ENCODE results near the gene STEEP1.
A peak's percentile ranks its signal among the peaks of the same experiment; 100 is the strongest.

The STEEP1 gene

GRCh38 chrX:119565107-119565663, at the start of gene STEEP1:
TSS of gene STEEP1 (minus strand) at chrX:119565409. CDS start at chrX:119565355, 54 bp downstream.
- DNase-seq (ENCODE audit: low read depth, low spot score): peak; percentile 97

DNA sequence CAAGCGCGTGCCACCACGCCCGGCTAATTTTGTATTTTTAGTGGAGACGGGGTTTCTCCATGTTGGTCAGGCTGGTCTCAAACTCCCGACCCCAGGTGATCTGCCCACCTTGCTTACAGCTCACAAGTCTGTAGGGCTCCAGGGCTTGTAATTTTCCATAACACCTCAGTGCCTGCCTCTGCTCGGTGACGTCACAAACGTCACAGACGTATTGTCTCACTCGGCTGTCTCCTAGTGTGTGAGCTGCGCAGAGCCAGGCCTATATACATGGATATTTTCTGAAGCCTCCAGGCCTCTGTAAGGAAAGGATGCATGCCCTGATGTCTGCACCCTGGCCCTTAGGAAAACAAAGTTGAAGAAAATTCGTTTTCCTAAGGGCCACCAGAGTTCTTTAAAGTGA, 49.6 kb upstream of the STEEP1 start:
- DNase-seq (ENCODE audit: low read depth, low spot score): no peak

- no peak for DNase-seq (ENCODE audit: low read depth, low spot score)
Observed at GRCh38 chrX:119607018-119607389, 41.8 kb upstream of the STEEP1 start.

DNA sequence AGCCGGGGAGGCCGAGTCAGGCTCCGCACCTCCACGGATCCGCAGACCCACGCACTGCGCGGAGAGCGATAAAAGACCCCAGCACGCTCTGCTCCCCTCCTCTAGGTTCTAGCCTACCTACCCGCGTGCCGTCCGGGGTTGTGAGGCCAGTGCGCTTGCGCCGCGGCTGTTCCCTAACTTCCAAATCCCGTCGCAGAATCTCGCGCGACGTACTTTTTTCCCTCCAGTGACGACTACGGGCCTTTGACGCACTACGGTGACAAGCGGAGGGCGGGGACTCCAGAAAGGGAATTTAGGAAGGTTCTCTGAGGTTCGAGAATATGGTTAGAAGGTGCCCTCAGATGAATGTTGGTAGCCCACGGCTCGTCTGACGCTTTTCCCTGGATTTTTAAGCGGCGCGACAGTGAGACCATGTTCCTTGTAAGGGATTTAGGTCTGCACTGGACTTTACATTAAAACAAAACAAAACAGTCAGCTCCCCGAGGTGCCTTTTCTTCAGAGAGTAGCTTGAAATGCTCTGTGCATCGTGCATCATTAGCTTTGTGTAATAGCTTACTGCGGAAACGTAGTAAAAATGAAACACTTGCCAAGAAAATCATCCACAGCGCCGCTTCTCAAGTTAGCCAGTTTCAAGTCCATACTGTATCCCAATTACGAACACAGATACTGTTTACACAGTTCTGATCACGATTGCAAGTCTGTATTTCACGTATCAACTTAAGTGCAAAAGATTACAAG, 41.2 kb upstream of the STEEP1 start, which contains the start of gene NKRF:
Gene NKRF, minus strand, starts transcription at position 145 of the 738 bp plus-strand sequence.
- DNase-seq (ENCODE audit: low read depth, low spot score): peak; percentile 97

DNA sequence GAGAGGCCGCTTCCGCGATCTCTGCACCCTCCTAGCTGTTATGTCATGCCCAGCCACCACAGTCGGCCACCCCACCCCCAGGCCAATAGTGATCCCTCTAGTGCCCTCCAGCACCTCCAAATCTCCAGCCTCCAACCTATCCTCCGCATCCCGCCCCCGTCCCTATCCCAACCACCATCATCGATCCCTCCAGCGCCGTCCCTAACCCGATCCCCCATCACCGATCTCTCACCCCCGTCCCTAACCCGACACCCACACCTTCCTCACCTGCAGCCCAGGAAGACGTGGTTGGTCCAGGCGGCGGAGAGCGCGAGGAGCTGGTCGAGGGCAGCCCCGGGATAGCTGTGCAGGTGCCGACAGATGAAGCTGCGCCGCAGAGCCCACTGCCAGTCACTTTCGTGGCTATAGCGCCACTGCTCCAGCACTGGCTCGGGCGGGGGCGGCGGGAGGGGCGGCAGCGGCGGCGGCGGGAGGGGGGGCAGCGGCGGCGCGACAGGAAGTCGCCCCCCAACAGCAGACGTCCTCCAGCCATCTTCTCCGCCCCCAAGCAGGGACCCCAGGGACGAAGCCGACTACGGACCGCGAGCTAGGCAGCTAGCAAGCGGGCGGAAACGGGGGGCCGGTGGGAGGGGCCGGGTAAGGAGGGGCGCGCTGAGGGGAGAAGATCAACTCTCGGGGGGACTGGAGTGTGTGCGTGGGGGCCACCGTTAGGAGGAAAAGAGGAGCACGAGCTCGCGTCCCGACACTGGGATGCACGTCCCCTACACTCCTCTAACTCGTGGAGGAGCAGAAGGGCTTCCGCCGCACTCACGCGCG, 40.5 kb upstream of the STEEP1 start:
- DNase-seq (ENCODE audit: low read depth, low spot score): peak; percentile 36

- DNase-seq (ENCODE audit: low read depth, low spot score): no peak
Observed at GRCh38 chrX:119604766-119605463, 39.7 kb upstream of the STEEP1 start.

GRCh38 chrX:119602701-119603255, 37.6 kb upstream of the STEEP1 start:
- no peak for DNase-seq (ENCODE audit: low read depth, low spot score)

GRCh38 chrX:119589810-119590209, 24.6 kb upstream of the STEEP1 start:
- DNase-seq (ENCODE audit: low read depth, low spot score): no peak

DNA sequence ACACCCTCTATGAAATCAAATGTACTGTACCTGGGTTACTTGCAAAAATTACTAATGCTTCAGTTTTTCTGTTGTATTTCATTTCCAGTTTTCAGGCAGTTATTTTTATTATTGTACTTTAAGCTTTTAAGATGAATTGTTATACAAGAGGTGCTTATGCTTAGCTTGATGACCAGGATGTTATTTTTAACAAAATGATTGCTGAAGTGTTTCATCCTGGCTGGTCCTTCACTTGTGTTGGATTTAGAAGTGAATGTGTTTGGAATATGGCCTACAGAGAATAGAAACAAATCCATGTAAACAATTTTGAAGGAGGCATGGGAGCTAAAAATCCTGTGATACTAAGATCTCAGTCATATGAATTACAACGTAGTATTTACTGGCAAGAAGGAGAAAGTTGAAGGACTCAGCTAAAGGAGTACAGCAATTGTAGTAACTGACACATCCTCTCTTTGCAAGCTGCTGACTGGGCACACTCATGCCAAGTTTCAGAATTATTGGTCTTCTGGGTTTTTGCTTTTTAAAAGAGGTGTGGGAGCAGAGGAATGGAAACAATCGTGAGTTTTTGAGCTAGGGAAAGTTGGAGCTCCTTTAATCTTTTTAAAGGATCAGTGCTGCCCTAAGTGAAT, 18.3 kb upstream of the STEEP1 start:
- no peak for DNase-seq (ENCODE audit: low read depth, low spot score)

DNA sequence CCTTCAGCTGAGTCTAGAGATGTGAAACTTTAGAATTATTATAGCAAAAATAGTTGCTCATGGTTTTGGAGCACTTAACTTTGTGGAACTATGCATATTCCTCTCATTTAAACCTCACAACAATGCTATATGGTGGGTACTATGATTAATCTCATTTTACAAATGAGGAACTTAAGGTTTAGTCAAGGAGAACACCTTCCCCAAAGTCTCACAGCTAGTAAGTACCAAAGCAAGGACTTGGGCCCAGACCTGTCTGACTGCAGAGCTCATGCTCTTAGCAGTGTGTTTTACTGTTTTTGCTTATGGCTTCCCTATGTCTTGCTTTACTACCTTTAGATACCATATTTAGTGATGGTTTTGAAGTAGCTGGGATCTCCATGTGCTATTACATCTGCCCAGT, 14.2 kb upstream of the STEEP1 start:
- DNase-seq (ENCODE audit: low read depth, low spot score): no peak

DNA sequence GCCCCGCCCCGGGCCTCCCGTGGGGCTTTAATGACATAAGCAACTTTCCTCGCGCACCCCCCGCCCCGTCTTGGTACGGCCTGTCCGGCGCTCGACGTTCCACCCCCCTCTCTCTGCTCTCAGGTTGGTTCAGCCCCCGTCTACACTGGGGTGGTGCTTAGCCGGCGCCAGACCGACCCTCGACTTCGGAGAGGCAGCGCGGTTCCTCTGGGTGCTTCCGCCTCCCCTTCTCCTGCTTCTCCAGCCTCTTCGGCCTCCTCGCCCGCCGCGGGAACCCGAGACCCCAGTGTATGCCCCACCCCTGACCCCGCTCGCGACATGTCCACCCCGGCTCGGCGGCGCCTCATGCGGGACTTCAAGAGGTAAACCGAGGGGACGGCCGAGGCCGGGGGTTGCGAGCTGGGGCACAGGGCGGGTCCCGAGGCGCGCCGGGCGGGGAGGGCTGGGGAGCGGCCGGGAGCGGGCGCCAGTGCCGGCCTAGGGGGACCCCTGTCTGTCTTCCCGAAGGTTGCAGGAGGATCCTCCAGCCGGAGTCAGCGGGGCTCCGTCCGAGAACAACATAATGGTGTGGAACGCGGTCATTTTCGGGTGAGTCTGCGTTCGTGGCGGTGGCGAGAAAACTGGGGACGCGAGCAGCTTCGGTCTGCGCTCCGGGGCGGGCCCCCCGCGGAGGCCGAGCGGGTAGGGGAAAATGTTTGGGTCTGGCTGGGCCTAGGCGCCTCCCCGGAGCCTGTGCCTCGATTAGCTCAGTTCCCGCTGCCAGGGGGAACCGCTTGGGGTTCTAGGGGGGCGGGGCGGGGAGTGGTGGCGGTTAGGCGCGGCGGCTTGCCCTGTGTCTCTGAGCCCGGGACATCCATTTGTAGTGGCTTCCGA, 9.4 kb upstream of the STEEP1 start, which contains the start of gene UBE2A:
Gene UBE2A, plus strand, starts transcription at position 170 of the 873 bp plus-strand sequence. Its CDS starts 149 bp downstream, at position 319.
- peak; percentile 97 for DNase-seq (ENCODE audit: low read depth, low spot score)

DNA sequence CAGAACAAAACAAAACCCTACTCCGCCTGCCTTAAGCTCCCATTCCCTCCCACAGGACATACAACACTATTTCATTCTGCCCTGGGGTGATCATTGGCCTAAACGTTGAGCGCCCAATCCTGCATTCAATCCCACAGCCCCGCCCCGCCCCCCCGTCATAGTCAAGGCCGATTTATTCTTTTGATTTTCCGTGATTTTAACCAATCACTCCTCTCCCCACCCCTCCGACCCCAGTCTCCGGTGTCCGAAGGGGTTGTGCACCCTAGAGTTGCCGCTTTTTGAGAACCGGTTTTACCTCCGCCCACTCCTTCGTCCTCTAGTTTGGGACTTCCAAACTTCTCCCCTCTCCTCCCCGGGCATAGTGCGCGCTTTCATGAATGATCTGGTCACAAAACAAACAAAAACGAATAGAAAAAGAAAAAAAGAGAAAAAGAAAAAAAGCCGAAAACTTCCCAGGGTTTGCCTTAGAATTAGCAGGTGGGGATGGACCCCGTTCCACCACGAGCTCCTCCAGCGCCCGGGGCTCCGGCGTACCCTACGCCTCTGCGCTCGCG, 8.7 kb upstream of the STEEP1 start:
- DNase-seq (ENCODE audit: low read depth, low spot score): peak; percentile 72

DNA sequence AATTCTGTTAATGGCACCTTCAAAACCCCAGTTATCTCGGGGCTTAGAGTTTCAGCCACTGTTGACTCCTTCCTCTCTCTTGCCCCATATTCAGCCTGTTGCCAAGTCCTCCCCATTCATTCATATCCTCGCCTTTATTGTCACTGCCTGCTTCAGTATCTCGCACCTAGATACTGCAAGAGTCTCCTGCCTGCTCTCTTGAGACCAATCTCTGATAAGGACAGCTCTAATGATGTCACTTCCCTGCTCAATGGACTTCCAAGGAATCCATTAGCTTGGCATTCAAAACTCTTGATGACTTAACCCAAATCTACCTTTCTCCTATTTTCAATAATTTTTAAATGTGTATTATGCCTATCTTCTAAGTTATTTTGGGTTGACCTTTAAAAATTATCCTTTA, 8.0 kb upstream of the STEEP1 start:
- DNase-seq (ENCODE audit: low read depth, low spot score): peak; percentile 4

DNA sequence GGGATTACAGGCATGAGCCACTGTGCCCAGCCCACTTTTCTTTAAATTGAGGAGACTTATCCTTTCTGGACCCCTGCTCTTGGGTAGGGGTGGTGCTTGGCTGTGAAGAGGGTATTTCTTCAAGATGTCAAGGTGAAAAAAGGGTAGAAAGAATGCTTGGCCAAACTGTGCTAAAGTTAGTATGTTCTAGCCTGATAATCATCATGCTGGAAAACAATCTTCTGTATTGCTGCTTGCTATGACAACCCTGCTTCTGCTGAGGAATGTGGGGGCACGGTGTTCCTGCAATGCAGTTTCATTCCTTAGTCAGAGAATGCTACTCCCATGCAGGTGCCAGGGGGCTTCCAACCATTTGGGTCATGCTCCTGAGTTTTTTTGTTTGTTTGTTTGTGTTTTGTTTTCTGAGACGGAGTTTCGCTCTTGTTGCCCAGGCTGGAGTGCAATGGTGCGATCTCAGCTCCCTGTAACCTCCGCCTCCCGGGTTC, 5.2 kb upstream of the STEEP1 start:
- no peak for DNase-seq (ENCODE audit: low read depth, low spot score)

- DNase-seq (ENCODE audit: low read depth, low spot score): no peak
Observed at GRCh38 chrX:119552508-119552907, 12.7 kb downstream of the STEEP1 start.

- no peak for DNase-seq (ENCODE audit: low read depth, low spot score)
Observed at GRCh38 chrX:119549327-119550016, 15.7 kb downstream of the STEEP1 start.

- DNase-seq (ENCODE audit: low read depth, low spot score): peak; percentile 46
Observed at GRCh38 chrX:119541188-119541587, 24.0 kb downstream of the STEEP1 start.

GRCh38 chrX:119539872-119540271, 25.3 kb downstream of the STEEP1 start:
- no peak for DNase-seq (ENCODE audit: low read depth, low spot score)

DNA sequence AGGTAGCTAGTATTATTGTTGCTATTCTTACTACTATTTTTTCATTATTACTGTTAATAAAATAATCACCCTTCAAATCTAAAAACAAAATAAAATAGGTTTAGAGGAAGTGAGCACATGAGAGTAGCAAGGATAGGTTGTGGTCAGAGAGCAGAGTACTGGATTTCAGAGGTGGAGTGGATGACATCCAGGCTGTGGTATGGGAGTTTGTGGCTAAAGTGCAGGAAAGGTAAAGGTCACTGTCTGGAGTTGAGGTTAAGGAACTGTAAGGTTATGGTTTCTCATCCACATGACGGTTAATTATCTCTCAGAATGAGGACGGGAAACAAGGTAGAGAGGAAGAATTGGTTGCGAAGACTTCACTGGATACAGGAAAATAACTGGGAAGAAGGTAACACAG, 27.7 kb downstream of the STEEP1 start:
- DNase-seq (ENCODE audit: low read depth, low spot score): no peak

All from ELF-1 (cell line).